HFF-Myc (cell line): ENCODE results near the gene CDH4.

Experiments used
- DNase-seq: peaks from one replicate; pipeline ENCODE4 v3.0.0-alpha.2; 2011; ENCODE audit warnings: low read depth; ENCODE audit errors: extremely low read depth
- H3K4me3 ChIP-seq: replicated peaks from 2 replicates; pipeline ENCODE4 v1.5.1; 2011; ENCODE audit warnings: low read depth, mild to moderate bottlenecking, control low read depth, low read length
- TF ChIP-seq, protein P1 (sequence below): IDR thresholded peaks from 2 replicates; pipeline ENCODE4 v1.5.1; 2012; ENCODE audit warnings: mild to moderate bottlenecking, low read depth, low read length, control low read depth; ENCODE audit errors: missing control alignments

CDH4 gene

DNA sequence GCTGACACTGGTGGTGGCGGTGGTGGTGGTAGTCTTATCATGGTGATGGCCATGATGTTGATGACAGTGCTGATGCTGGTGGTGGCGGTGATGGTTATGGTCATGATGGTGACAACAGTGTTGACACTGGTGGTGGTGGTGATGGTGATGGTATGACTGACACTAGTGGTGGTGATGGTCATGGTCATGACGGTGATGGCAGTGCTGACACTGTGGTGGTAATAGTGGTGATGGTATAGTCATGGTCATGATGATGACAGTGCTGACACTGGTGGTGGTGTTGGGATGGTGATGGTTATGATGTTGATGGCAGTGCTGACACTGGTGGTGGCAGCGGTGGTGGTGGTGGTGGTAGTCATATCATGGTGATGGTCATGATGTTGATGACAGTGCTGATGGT lies 205.7 kb downstream of the CDH4 start:
- no peak for DNase-seq
- H3K4me3 ChIP-seq, result no peak overlapping the region
- TF ChIP-seq, protein P1, sequence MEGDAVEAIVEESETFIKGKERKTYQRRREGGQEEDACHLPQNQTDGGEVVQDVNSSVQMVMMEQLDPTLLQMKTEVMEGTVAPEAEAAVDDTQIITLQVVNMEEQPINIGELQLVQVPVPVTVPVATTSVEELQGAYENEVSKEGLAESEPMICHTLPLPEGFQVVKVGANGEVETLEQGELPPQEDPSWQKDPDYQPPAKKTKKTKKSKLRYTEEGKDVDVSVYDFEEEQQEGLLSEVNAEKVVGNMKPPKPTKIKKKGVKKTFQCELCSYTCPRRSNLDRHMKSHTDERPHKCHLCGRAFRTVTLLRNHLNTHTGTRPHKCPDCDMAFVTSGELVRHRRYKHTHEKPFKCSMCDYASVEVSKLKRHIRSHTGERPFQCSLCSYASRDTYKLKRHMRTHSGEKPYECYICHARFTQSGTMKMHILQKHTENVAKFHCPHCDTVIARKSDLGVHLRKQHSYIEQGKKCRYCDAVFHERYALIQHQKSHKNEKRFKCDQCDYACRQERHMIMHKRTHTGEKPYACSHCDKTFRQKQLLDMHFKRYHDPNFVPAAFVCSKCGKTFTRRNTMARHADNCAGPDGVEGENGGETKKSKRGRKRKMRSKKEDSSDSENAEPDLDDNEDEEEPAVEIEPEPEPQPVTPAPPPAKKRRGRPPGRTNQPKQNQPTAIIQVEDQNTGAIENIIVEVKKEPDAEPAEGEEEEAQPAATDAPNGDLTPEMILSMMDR, result no peak

DNA sequence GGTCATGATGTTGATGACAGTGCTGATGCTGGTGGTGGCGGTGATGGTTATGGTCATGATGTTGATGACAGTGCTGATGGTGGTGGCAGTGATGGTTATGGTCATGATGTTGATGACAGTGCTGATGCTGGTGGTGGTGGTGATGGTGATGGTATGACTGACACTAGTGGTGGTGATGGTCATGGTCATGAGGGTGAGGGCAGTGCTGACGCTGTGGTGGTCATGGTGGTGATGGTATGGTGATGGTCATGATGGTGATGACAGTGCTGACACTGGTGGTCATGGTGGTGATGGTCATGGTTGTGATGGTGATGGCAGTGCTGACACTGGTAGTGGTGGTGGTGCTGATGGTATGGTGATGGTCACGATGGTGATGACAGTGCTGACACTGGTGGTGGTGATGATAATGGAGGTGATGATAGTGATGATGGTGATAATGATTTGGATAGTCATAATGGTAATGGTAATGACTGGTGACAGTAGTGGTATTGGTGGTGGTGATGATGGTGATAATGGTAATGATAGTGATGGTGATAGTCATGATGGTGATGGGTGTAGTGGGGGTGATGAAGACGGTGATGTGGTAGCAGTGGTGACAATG lies 206.2 kb downstream of the CDH4 start:
- no peak overlapping the region for H3K4me3 ChIP-seq
- TF ChIP-seq, protein P1, result no peak
- DNase-seq, result no peak

DNA sequence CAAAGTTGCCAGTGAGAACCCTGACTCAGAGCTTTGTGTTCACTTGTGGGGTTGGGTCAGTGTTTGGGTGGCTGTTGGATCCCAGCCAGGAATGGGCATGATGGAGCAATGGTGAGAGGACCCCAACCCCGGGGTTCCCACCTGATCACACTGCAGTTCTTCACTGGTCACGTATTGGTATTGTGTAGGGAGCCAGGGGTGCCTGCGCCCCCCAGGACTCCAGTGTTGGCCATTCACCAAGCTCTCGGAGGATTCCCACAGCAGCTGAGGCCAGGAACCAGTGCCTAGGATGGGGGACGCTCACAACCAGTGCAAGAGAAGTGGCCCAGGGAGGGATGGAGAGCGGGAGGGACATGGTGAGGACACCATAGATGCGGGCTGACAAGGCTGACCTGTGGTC lies 207.2 kb downstream of the CDH4 start:
- DNase-seq, result no peak
- H3K4me3 ChIP-seq, result no peak overlapping the region
- TF ChIP-seq, protein P1, result no peak

DNA sequence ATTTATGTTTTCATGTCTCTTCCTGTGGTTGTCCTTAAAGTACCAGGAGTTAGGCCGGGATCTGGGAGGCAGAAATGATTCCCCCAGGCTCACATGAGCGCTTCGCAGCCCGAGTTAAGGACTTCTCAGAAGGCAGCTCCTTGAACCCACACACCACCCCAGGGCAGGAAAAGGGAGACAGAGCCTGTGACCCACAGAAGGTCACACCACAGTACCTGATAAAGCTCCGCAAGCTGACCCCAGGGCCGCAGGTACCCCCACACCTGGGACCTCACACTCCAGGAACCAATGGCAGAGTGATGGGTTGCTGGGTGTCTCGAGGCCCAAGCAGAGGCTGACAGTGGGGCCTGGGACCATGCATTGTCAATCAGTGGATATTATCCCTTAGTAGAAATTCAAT lies 207.6 kb downstream of the CDH4 start:
- no peak for DNase-seq
- TF ChIP-seq, protein P1, result no peak
- H3K4me3 ChIP-seq, result no peak overlapping the region

DNA sequence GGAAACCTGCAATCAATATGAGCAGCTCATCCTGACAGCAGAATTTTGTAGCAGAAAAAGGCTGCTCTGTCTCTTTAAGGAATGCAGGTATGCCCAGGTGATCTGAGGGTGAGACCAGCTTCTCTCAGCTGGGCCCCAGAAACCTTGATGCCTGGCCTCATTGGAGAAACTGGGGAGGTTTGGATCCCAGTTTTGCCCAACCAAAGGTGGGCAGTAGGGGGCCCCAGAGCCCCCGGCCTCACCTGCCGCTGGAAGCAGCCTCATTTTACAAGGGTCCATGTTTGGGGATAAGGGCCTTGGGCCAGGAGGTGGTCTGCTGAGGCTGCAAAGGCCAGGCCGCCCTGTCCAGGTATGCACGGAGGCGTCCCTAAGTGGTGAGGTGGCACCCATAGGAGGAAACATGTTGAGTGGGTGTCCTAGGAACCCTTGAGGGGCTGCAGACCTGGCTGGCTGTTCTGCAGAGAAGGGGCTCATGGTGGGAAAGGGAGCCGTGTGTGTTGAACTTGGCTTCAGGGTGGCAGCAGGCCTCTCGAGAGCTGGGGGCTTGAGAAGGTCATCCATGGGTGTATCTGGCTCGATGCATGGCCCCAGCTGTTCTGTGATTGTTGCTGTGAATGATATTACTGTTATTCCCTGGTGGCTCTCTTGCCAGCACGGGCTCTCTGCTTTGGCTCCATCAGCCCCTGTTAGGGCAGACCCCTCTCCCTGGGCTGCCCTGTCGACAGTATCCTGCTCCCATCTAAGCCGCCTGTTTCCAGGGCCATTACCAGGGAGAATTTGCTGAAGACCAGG lies 208.4 kb downstream of the CDH4 start:
- DNase-seq, result no peak
- no peak overlapping the region for H3K4me3 ChIP-seq
- TF ChIP-seq, protein P1, result no peak

DNA sequence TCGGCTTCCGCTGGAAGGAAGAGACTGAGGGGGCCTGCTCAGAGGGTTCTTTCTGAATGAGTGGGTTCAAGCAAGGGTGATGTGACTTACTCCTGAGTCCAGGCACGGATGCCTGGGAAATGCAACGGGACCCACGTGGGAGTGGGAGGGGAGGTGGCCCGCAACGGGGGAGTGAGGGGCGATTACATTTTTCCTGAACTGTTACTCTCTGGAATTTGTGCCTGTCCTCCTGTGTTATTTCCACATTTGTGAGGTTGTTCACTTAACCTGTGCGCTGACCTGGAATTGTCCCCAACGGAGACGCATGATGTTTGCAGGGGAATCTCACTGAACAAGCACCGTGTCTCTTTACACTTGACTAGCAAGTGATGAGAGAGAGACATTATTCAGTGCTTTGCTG lies 209.4 kb downstream of the CDH4 start:
- TF ChIP-seq, protein P1, result no peak
- no peak for DNase-seq
- no peak overlapping the region for H3K4me3 ChIP-seq
